Peyer's patch (tissue), 4 donors: ENCODE results near the gene P4HB. TPM values are rescaled to one million over a fixed set of nuclear protein-coding genes. Genes with fewer than 3 reads are reported as not detected.

Experiments used
- DNase-seq, 3 donors: peaks; one replicate each; pipeline ENCODE4 v3.0.0-alpha.2; 2017 to 2019
- H3K27ac ChIP-seq, 4 donors: fragments of 200-600 bp; sonication (generic); one replicate each; pipeline ENCODE4 v1.5.1; 2016 to 2019
- H3K27me3 ChIP-seq, 2 donors: fragments of 200-600 bp; sonication (generic); one replicate each; pipeline ENCODE4 v1.5.1; 2019
- H3K36me3 ChIP-seq, 3 donors: fragments of 200-600 bp; sonication (generic); one replicate each; pipeline ENCODE4 v1.5.1; 2016 to 2019
- H3K4me1 ChIP-seq, 4 donors: fragments of 200-600 bp; sonication (generic); one replicate each; pipeline ENCODE4 v1.5.1; 2016 to 2019
- H3K4me3 ChIP-seq, 4 donors: fragments of 200-600 bp; sonication (generic); 1 replicate in 3 of 4; 2 replicates in 1 of 4; pipeline ENCODE4 v1.5.1; 2016 to 2019; ENCODE audit warnings: mild to moderate bottlenecking in 1 of 4
- H3K9me3 ChIP-seq, 4 donors: fragments of 200-600 bp; sonication (generic); one replicate each; pipeline ENCODE4 v1.5.1; 2016 to 2019; ENCODE audit warnings: mild to moderate bottlenecking in 1 of 4
- CTCF ChIP-seq, 6 experiments: fragments of 450-650 bp in 4 of 6; fragments of 200-600 bp in 2 of 6; sonication (generic) in 1 of 6; IDR thresholded peaks; one replicate each; pipeline ENCODE4 v1.5.1; 2017 to 2019; ENCODE audit warnings: antibody characterized with exemption in 6 of 6, mild to moderate bottlenecking in 3 of 6, moderate library complexity in 1 of 6
- POLR2A ChIP-seq, 2 donors: fragments of 450-650 bp; IDR thresholded peaks; one replicate each; pipeline ENCODE4 v1.5.1; 2017; ENCODE audit warnings: antibody characterized with exemption in 2 of 2, mild to moderate bottlenecking in 2 of 2, moderate library complexity in 2 of 2
- total RNA-seq, 4 donors: library from RNA; depleted of rRNA; stranded (reverse); fragments of >200 nt; gene quantifications; one replicate each; pipeline ENCODE4 v1.1.0, GENCODE V29; 2016

The P4HB gene
- total RNA-seq, 4 donors from 2014 or later = 326 to 1,290 (median 1,196) TPM

- H3K27me3 ChIP-seq = no peaks in the 10 kb centered on the region
- H3K36me3 ChIP-seq = peaks cover 0 to 65% (median 0%) of the 10 kb centered on the region in 3 donors
- H3K4me3 ChIP-seq = no peak overlapping the region
- peaks cover 0 to 17% (median 7%) of the 10 kb centered on the region in 4 donors for H3K4me1 ChIP-seq
- no peak for DNase-seq
- no peak overlapping the region for H3K27ac ChIP-seq
- H3K9me3 ChIP-seq = no peaks in the 10 kb centered on the region
- no peak for TF ChIP-seq CTCF (IDR thresholded peaks at IDR 0.05)
- TF ChIP-seq POLR2A (IDR thresholded peaks at IDR 0.05) = no peak
Measured at GRCh38 chr17:81899514-81900166, 39.3 kb upstream of the P4HB start.

GRCh38 chr17:81898885-81899284 is 38.5 kb upstream of the P4HB start:
- no peak for TF ChIP-seq POLR2A (IDR thresholded peaks at IDR 0.05)
- TF ChIP-seq CTCF (IDR thresholded peaks at IDR 0.05) = no peak
- no peak overlapping the region for H3K4me3 ChIP-seq
- peaks cover 0 to 64% (median 0%) of the 10 kb centered on the region in 3 donors for H3K36me3 ChIP-seq
- no peak for DNase-seq
- H3K27me3 ChIP-seq = no peaks in the 10 kb centered on the region
- no peaks in the 10 kb centered on the region for H3K9me3 ChIP-seq
- no peak overlapping the region for H3K27ac ChIP-seq
- peaks cover 0 to 17% (median 7%) of the 10 kb centered on the region in 4 donors for H3K4me1 ChIP-seq

GRCh38 chr17:81898029-81898866 is 37.9 kb upstream of the P4HB start:
- TF ChIP-seq POLR2A (IDR thresholded peaks at IDR 0.05) (no peak), CTCF (IDR thresholded peaks at IDR 0.05) (no peak)
- Histone ChIP-seq H3K27ac (no peak overlapping the region), H3K4me3 (no peak overlapping the region), H3K36me3 (peaks cover 0 to 64% (median 0%) of the 10 kb centered on the region in 3 donors), H3K27me3 (no peaks in the 10 kb centered on the region), H3K9me3 (no peaks in the 10 kb centered on the region), H3K4me1 (peaks cover 0 to 17% (median 7%) of the 10 kb centered on the region in 4 donors)
- no peak for DNase-seq

GRCh38 chr17:81895400-81895799 is 35.1 kb upstream of the P4HB start:
- TF ChIP-seq CTCF (IDR thresholded peaks at IDR 0.05) (no peak), POLR2A (IDR thresholded peaks at IDR 0.05) (no peak)
- no peaks in the 10 kb centered on the region for H3K9me3 ChIP-seq
- H3K27me3 ChIP-seq = no peaks in the 10 kb centered on the region
- no peak overlapping the region for H3K4me3 ChIP-seq
- no peak for DNase-seq
- no peak overlapping the region for H3K27ac ChIP-seq
- H3K4me1 ChIP-seq = peaks cover 0 to 15% (median 3%) of the 10 kb centered on the region in 4 donors
- H3K36me3 ChIP-seq = peaks cover 0 to 62% (median 0%) of the 10 kb centered on the region in 3 donors

GRCh38 chr17:81891303-81891552 is 30.9 kb upstream of the P4HB start:
- no peak for TF ChIP-seq CTCF (IDR thresholded peaks at IDR 0.05)
- TF ChIP-seq POLR2A (IDR thresholded peaks at IDR 0.05) = no peak
- no peak for DNase-seq
- no peaks in the 10 kb centered on the region for H3K27me3 ChIP-seq
- peak overlapping the region; percentile 91 to 98 (median 94) for H3K27ac ChIP-seq
- H3K4me1 ChIP-seq = peaks cover 0 to 23% (median 8%) of the 10 kb centered on the region in 4 donors
- no peaks in the 10 kb centered on the region for H3K9me3 ChIP-seq
- peak overlapping the region; percentile 87 to 100 (median 94) for H3K4me3 ChIP-seq
- peaks cover 0 to 58% (median 3%) of the 10 kb centered on the region in 3 donors for H3K36me3 ChIP-seq
